Stimulated activated CD4-positive, alpha-beta T cell treated with anti-CD3 and anti-CD28 coated beads, TNF-alpha, amount 100 ng/mL, for 24 hours (primary cell): ENCODE results near the gene CD244.
"Not testable (repeated sequence)": the region's sequence is repeated elsewhere in the genome, so short reads cannot be mapped to it uniquely, and the experiment has no call there.

Experiments
- DNase-seq, 3 experiments: peaks; one replicate each; pipeline ENCODE4 v3.0.0-alpha.2; 2020; ENCODE audit warnings: low read depth in 3 of 3

The CD244 gene

DNA sequence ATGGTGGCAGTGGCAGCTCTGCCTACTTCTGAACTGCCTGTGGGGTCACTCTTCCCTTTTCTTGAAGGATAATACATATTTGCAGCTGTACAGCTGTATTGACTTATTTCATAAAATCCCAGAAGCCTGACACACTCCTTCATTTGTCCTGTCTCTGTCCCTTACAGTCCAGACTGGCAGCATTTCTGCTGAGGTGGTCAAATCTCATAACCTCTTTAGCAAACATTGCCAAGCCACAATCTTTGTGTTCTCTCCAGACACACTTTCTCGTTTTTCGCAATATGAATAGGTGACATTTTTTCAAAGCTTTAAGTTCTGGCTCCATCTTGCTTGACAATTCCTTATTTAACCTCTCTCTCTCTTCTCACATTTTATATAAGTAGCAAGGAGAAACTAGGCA is 51.5 kb downstream of the CD244 start:
- no peak for DNase-seq

DNA sequence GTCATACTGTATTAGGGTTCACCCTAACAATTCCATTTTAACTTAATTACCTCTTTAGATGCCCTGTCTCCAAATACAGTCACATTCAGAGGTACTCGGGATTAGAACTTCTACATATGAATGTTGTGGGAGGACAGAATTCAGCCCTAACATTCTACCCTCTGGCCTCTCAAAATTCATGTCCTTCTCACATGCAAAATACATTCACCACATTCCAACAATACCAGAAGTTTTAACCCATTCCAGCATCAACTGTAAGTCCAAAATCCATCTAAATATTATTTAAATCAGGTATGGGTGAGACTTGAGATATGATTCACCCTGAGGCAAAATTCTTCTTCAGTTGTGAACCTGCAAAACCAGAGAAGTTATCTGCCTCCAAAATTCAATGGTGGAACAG is 52.2 kb downstream of the CD244 start:
- no peak for DNase-seq

GRCh38 chr1:160808289-160808688 is 54.4 kb downstream of the CD244 start:
- DNase-seq, result no peak

GRCh38 chr1:160807738-160808137 is 54.9 kb downstream of the CD244 start:
- DNase-seq, result no peak

- DNase-seq, result no peak
Observed at GRCh38 chr1:160807247-160807646, 55.4 kb downstream of the CD244 start.

GRCh38 chr1:160806784-160807183 is 55.9 kb downstream of the CD244 start:
- DNase-seq, result no peak

GRCh38 chr1:160806109-160806665 is 56.5 kb downstream of the CD244 start:
- DNase-seq, result no peak

DNA sequence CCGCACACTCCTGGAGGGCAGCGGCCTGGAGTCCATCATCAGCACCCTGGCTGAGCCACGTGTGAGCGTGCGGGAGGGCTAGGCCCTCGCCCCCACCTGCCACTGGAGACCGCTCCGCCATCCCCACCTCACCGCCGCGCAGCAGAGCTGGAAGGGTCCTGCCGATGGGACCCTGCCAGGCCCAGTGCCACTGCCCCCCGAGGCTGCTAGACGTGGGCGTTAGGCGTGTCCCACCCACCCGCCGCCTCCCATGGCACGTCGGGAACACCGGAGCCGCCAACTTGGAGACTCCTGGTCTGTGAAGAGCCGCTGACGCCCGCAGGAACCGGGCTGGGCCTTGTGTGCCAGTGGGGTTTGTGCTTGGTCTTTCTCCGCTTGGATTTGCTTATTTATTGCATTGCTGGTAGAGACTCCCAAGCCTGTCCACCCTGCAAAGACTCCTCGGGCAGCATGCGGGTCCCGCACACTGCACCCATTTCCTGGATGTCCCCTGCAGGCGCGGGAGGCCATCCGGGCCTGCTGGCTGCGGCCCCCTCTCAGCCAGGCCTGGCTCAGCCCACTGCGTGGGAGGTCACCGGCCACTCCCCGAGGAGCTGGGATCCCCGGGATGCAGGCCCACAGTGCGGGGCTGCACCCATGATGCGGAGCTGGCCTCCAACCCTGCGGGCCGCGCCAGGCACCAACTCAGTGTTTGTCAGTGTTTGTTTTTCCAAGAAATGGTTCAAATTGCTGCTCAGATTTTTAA is 60.7 kb downstream of the CD244 start:
- DNase-seq, result no peak

DNA sequence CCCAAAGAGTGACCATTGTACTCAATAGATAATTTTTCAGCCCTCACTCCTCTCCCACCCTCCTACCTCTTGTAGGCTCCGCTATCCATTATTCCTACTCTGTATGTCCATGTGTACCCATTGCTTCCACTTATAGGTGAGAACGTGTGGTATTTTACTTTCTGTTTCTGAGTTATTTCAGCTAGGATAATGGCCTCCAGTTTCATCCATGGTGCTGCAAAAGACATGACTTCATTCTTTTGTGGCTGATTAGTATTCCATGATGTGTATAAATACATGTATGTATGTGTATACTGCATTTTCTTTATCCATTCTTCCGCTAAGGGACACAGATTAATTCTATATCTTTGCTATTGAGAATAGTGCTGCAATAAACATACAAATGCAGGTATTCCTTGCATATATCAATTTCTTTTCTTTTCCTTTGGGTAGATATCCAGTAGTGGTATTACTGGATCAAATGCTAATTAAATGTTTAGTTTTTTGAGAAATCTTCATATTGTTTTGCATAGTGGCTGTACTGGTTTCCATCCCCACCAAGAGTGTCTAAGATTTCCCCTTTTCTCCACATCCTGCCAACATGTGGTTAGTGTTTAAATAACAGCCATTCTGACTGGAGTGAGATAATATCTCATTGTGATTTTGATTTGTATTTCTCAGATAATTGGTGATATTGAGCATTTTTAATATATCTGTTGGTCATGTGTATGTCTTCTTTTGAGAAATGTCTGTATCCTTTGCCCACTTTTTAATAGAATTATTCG is 61.9 kb downstream of the CD244 start:
- no peak for DNase-seq

GRCh38 chr1:160800142-160800541 is 62.5 kb downstream of the CD244 start:
- DNase-seq, result peak in 2 of 3 experiments; percentile 20 to 29

GRCh38 chr1:160799641-160800040 is 63.0 kb downstream of the CD244 start:
- DNase-seq, result no peak

GRCh38 chr1:160798439-160798838 is 64.2 kb downstream of the CD244 start:
- no peak for DNase-seq

DNA sequence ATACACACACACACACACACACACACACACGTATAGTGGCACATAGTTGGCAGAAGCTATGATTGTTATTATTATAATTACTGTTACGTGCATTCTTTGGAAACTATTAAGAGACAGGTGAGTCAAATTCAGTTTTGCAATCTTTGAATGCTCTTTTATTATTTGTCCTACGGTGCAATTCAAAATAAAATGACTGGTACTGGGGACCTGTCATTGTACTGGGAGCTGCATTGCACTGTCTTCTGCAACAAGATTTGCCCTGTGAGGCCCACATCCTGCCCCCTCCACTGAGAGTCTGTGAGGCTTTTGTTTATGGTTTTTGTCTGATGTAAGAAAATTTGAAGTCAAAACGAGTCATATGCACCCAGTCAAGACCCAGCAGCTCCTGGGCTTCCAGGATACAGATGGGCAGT is 64.8 kb downstream of the CD244 start:
- DNase-seq, result peak in 2 of 3 experiments; percentile 42 to 52

DNA sequence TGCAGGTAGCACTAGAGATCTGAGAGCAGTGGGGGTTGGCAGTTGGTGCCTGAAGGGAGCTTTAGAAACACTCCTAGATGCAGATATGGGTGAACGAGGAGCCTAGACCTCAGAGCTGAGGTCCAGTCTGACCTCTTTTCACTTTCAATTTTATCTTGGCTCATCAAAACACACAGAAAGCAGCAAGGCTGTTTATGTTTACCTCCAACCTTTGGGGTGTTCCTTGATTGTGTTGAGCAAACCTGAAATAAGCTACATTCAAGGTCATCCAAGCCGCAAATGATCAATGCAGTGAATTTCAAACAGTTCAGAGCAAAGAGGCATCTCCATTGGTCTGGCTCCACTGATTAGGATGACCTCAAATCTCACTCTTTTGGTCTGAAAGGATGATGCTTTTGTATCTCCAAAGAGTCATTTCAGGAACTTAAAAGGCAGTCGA is 65.4 kb downstream of the CD244 start:
- no peak for DNase-seq

- DNase-seq, result peak; percentile 56 to 70 (median 68)
Observed at GRCh38 chr1:160795951-160796383, 66.7 kb downstream of the CD244 start, which contains the start of gene LY9. LY9 (plus strand) TSS chr1:160796174; CDS start chr1:160796188, 14 bp downstream.

DNA sequence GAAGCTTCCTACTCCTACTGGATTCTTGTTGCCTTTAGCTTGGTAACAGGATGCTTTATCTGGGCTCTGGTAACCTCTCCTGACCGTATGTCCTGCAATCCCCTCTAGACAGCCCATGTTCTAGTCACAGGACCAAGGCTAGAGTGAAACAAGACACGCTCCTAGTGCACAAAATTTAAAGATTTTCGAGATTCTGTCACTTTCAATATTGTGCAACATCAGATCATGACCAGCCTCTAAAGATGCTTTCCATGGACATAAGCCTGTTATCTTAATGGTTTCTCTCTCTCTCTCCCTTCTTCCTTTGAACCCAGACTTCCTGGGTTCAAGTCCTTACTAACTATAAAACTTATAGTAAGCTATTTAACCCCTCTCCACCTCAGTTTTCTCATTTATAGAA is 68.3 kb downstream of the CD244 start:
- no peak for DNase-seq

DNA sequence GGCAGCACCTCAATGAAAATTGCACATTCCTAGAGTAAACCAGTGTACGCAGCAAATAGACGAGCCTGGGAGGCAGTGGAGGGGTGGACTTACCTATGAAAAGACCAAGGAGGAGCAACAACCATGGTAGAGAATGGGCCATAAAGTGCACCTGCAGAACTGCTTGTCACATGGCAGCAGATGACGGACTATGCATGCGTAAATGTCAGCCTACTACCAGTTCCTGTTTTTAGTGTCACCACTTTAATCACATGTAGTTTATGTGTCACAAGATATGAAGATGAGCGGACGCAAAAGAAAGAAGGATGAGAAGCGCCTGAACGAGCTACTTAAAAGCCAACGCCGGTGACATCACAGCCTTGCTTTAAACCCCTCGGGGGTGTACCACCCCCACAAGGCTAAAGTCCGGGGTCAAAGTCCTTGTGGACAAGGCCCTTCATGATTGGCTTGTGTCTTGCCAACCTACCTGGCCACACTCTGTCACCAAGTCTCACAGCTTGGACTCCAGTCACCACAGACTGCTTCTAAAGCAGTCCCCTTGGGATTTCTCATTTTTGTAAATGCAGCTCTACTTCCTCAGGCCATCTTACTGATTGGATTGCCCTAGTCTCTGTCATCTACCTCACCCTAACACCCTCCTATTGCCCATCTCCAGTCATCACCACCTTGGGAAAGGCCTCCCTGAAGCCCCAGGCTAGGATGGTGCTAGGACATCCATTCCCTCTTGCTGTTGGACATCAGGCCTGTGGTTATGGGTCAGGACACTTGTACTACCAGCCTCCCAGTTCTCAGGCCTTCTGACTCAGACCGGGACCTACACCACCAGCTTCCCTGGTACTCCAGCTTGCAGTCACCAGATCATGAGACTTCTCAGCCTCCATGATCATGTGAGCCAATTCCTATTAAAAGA is 72.7 kb downstream of the CD244 start:
- no peak for DNase-seq

GRCh38 chr1:160789051-160789701 is 73.5 kb downstream of the CD244 start:
- DNase-seq, result no peak

DNA sequence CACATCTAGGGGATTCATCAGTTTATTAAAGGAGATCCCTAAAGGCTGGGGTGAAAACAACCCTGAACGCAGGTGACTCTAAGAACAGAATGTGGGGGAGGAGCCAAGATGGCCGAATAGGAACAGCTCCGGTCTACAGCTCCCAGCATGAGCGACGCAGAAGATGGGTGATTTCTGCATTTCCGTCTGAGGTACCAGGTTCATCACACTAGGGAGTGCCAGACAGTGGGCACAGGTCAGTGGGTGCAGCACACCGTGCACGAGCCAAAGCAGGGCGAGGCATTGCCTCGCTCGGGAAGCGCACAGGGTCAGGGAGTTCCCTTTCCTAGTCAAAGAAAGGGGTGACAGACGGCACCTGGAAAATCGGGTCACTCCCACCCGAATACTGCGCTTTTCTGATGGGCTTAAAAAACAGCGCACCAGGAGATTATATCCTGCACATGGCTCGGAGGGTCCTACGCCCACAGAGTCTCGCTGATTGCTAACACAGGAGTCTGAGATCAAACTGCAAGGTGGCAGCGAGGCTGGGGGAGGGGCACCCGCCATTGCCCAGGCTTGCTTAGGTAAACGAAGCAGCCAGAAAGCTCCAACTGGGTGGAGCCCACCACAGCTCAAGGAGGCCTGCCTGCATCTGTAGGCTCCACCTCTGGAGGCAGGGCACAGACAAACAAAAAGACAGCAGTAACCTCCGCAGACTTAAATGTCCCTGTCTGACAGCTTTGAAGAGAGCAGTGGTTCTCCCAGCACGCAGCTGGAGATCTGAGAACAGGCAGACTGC is 79.5 kb downstream of the CD244 start:
- DNase-seq, result not testable (repeated sequence)
